Tibial artery (tissue), 4 donors: Measurements from ENCODE around the gene DMXL1.

Experiments used
- DNase-seq, 2 donors: peaks; one replicate each; pipeline ENCODE4 v3.0.0-alpha.2; 2019
- H3K27ac ChIP-seq, 2 donors: fragments of 200-600 bp; sonication (generic) in 1 of 2; 1 replicate in 1 of 2; 2 replicates in 1 of 2; pipeline ENCODE4 v1.5.1; 2018 to 2019; ENCODE audit warnings: mild to moderate bottlenecking in 1 of 2
- H3K27me3 ChIP-seq, 2 donors: fragments of 200-600 bp; sonication (generic) in 1 of 2; one replicate each; pipeline versions ENCODE4 v1.5.1 to v1.6.0; 2016 to 2019
- H3K36me3 ChIP-seq, 3 donors: fragments of 200-600 bp; sonication (generic) in 2 of 3; one replicate each; pipeline ENCODE4 v1.5.1; 2016 to 2019; ENCODE audit warnings: mild to moderate bottlenecking in 2 of 3
- H3K4me1 ChIP-seq, 4 donors: fragments of 200-600 bp; sonication (generic) in 2 of 4; 1 replicate in 3 of 4; 2 replicates in 1 of 4; pipeline ENCODE4 v1.5.1; 2016 to 2019
- H3K4me3 ChIP-seq, 2 donors: fragments of 200-600 bp; sonication (generic) in 1 of 2; 1 replicate in 1 of 2; 2 replicates in 1 of 2; pipeline ENCODE4 v1.5.1; 2018 to 2019; ENCODE audit warnings: mild to moderate bottlenecking in 2 of 2
- H3K9me3 ChIP-seq, 3 donors: fragments of 200-600 bp; sonication (generic) in 1 of 3; one replicate each; pipeline ENCODE4 v1.5.1; 2016 to 2019
- CTCF ChIP-seq, 2 experiments: fragments of 200-600 bp in 1 of 2; fragments of 450-650 bp in 1 of 2; IDR thresholded peaks; one replicate each; pipeline ENCODE4 v1.5.1; 2017 to 2019; ENCODE audit warnings: antibody characterized with exemption in 2 of 2, mild to moderate bottlenecking in 1 of 2, moderate library complexity in 1 of 2
- intact Hi-C: fragments of 100-400 bp; cut with DNase I; formaldehyde crosslinking; loops from one replicate; pipeline ENCODE4 v1.15.0; 2023; ENCODE audit warnings: low total_unique reads

Gene DMXL1

GRCh38 chr5:119028575-119028974 lies 42.3 kb upstream of the DMXL1 start:
- no peak for TF ChIP-seq CTCF (IDR thresholded peaks at IDR 0.05)
- Histone ChIP-seq H3K9me3 (peaks cover 0 to 8% (median 0%) of the 10 kb centered on the region in 3 donors), H3K27me3 (no peaks in the 10 kb centered on the region), H3K36me3 (no peaks in the 10 kb centered on the region), H3K4me1 (no peaks in the 10 kb centered on the region), H3K4me3 (no peak overlapping the region), H3K27ac (no peak overlapping the region)
- intact Hi-C loops = no loop called here
- no peak for DNase-seq

GRCh38 chr5:119031011-119031886 lies 39.6 kb upstream of the DMXL1 start:
- no peaks in the 10 kb centered on the region for H3K4me1 ChIP-seq
- no peaks in the 10 kb centered on the region for H3K36me3 ChIP-seq
- TF ChIP-seq CTCF (IDR thresholded peaks at IDR 0.05) = no peak
- H3K27ac ChIP-seq = no peak overlapping the region
- no peaks in the 10 kb centered on the region for H3K9me3 ChIP-seq
- no peak for DNase-seq
- intact Hi-C loops = no loop called here
- H3K27me3 ChIP-seq = no peaks in the 10 kb centered on the region
- H3K4me3 ChIP-seq = no peak overlapping the region

- DNase-seq = no peak
- H3K27ac ChIP-seq = no peak overlapping the region
- intact Hi-C loops = no loop called here
- H3K4me1 ChIP-seq = no peaks in the 10 kb centered on the region
- H3K36me3 ChIP-seq = no peaks in the 10 kb centered on the region
- no peak for TF ChIP-seq CTCF (IDR thresholded peaks at IDR 0.05)
- H3K4me3 ChIP-seq = no peak overlapping the region
- H3K27me3 ChIP-seq = no peaks in the 10 kb centered on the region
- H3K9me3 ChIP-seq = no peaks in the 10 kb centered on the region
Measured at GRCh38 chr5:119031905-119032304, 39.0 kb upstream of the DMXL1 start.

GRCh38 chr5:119032656-119033055 lies 38.2 kb upstream of the DMXL1 start:
- TF ChIP-seq CTCF (IDR thresholded peaks at IDR 0.05) = no peak
- Histone ChIP-seq H3K9me3 (no peaks in the 10 kb centered on the region), H3K27me3 (no peaks in the 10 kb centered on the region), H3K36me3 (no peaks in the 10 kb centered on the region), H3K4me1 (no peaks in the 10 kb centered on the region), H3K4me3 (no peak overlapping the region), H3K27ac (no peak overlapping the region)
- intact Hi-C loops = no loop called here
- DNase-seq = no peak

GRCh38 chr5:119033135-119033534 lies 37.8 kb upstream of the DMXL1 start:
- Histone ChIP-seq H3K4me1 (no peaks in the 10 kb centered on the region), H3K36me3 (no peaks in the 10 kb centered on the region), H3K4me3 (no peak overlapping the region), H3K9me3 (no peaks in the 10 kb centered on the region), H3K27me3 (no peaks in the 10 kb centered on the region), H3K27ac (no peak overlapping the region)
- intact Hi-C loops = no loop called here
- no peak for DNase-seq
- no peak for TF ChIP-seq CTCF (IDR thresholded peaks at IDR 0.05)
